Activated CD4-positive, alpha-beta T cell treated with anti-CD3 and anti-CD28 coated beads, Interleukin-10, Interleukin-2, amounts not matched to agents 100 ng/mL and 50 ng/mL, durations not matched to agents 16 hours and 8 hours (primary cell): Measurements from ENCODE around the gene TTLL1.
"Not testable (repeated sequence)": the region's sequence is repeated elsewhere in the genome, so short reads cannot be mapped to it uniquely, and the experiment has no call there.

Source experiments
- DNase-seq: peaks from one replicate; pipeline ENCODE4 v3.0.0-alpha.2; 2020

Gene TTLL1

DNA sequence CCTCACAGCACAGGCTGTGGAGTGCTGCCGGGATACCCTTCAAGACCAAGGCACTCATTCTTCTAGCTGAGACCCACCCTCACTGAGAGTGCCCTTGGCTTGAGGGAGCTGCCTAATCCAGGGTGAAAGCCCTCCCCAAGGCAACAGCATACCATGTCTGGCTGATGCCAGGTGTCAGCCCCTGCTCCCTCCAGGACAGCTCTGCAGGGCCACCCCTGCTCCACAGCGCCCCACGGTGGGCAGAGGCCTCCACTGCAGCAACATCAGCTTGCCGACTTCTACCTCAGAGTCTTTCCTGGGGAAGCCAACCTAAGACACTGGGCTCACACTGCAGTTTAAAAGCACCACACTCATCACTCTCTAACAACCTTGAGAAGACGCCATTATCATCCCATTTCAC is 29.0 kb downstream of the TTLL1 start:
- DNase-seq: peak; percentile 58

DNA sequence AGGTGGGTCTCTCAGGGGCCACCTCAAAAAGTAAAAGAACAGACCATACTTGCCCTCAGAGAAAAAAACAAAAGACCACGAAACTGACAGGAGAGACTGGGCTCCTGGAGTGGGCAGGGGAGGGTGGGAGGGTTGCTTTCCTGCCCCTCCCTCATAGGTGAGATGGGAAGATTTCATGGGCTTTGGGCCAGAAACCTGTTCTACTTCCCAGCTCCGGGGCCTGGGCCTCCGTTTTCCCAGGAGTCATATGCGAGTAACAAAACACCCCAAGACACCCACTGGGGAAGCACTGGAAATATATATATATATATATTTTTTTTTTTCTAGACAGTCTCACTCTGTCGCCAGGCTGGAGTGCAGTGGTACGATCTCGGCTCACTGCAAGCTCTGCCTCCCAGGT is 31.6 kb downstream of the TTLL1 start:
- DNase-seq: no peak

DNA sequence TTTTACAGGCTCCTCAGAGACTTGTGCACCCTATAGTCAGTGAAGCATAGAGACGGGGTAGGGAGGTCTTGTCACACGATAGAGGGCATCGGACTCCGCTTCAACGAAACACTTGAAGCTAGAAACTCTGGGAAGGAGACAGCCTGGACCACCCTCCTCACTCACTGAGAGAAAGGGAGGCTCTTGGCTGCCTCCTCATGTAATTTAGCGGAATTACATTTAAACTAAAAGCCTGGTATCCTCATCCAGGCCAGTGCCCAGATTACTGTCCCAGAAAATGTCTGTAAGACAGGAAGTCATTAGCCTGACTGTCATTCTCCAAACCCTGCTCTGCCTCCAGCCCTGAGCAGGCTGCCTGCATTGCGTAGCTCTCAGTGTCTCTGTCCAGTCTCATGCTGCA is 36.0 kb downstream of the TTLL1 start:
- no peak for DNase-seq

DNA sequence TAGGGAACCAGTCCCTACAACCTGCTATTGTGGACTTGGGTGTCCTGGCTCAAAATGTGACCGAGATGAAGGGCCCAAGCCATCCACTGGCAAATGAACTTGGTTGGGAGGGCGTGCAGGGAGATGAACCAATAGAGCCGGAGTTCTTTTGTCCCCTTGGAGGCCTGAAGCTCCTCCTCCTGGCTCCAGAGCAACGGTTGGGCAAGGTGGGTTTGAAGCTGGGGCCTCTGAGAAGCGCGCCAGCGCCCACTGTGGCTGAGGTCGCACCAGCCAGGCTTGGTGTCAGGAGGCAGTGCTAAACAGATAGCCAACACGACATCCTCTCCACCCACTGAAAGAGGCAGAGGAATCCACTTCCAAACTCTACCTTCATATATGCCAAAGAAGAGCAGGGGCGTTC is 38.2 kb downstream of the TTLL1 start:
- no peak for DNase-seq

DNA sequence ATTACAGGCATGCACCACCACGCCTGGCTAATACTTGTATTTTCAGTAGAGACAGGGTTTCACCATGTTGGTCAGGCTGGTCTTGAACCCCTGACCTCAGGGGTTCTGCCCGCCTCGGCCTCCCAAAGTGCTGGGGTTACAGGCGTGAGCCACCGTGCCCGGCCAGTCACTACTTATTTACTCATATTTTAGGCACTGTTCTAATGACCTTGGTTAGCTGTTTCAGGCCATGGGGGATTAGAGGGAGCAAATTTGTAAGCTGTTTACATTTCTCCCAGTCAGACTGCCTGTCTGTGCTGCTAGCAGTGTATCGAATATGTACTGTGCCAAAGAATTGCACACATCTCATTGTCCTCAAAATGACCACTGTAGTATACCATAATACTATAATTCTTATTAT is 41.6 kb downstream of the TTLL1 start:
- no peak for DNase-seq

DNA sequence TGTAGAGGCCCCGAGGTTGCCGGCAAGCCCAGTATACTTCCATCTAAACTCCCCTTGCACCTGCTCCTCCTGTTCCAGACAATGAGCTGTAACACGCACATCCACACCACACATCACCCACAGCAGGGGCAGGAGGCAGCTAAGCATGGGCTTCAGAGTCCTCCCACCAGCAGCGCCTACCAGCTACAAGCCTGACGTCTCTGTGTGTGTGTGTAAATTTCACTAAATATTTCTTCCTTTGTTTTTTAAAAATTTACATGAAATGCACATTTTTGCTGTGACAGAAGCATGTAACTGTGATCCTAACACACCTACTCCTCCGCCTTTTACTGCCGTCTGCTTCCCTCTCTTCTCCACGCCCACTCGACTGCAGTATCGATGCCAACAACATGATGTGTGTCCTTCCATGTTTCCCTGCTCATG is 44.9 kb downstream of the TTLL1 start:
- DNase-seq: no peak

DNA sequence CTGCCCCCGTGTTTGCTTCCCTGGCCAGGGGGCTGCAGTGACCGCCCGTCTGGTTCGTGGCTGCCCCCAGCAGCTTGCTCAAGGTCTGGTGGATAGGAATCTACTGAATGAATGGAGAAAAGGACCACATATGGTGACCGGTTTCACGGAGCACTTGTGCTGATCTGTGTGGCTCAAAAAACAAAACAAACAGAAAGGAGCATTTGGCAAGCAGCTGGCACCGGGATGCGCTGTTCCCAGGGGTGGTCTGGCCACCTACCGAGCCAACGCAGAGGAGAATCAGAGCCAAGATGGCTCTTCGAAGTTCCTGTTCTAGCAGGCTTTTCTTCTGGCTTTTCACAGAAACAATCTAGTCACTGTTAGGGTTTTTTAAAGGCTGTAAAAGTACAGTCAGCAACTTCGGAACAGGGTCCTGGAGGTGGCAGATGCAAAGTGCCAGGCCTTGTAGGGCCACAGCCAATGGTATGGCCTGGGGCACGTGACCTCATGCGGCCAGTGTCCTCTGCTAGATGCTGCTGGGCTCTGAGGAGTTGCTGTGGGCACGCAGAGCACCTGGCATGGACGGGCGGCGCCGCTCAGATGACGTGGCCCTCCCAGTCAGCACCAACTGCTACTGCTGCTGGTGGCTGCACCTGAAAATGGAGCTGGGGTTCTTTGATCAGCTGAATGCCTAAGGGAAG is 47.0 kb downstream of the TTLL1 start:
- DNase-seq: no peak

DNA sequence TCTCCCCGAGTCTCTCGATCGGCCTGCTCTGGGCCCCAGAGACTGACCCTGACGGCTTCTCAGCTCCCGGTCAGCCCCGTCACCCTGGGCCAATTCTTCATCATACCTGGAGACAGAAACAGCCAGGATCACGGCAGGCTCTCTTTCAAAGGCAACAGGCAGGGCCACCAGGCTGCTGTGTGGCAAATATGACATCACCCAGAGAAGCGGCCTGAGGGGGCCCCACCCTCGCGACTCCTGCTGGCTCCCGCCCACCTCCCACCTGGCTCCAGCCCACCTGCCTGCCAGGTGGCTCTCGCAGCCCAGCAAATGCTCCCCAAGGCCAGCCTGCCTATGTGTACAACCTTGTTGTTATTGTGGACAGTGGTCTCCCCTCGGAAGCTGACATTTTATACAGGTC is 49.4 kb downstream of the TTLL1 start:
- DNase-seq: no peak

DNA sequence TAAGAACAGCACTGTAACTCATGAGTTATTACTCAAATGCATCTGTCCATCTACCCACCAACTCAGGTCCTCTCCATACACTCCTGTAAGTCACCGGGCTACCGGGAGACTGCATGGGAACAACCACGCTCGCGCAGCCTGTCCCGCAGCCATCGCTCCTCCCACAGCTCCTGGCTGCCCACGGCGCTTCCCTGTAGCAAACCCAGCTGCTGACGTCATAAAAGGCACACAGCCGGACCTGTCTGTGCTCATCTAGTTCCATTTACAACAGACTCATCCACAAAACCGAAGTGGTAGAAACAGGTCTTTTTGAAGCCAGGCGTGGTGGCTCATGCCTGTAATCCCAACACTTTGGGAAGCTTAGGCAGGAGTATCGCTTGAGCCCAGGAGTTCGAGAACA is 50.9 kb downstream of the TTLL1 start:
- DNase-seq: no peak

DNA sequence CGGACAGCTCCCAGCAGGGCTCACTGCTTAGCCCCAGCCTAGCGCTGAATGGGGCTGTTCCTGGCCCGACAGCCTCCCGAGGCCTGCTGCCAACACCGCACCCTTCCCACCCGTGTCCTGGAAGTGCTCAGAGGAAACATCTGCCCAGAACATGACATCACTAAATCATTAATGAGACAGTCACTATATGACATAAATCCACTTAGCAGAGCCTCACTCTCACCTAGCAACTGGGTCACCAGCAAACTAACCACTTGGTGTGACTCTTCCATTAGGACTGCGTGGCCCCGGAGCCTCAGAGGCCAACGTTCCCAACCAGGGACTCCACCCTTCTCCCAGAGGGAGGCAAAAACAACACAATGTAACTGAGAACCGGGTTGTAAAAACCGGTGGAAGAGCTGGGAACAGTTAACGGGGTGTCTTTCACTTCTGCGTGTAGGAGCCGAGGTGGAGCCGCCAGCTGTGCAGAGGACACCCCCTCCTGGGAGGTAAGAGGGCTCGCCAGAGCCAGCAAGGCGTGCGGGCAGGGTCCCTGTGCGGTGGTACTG is 52.8 kb downstream of the TTLL1 start:
- no peak for DNase-seq

DNA sequence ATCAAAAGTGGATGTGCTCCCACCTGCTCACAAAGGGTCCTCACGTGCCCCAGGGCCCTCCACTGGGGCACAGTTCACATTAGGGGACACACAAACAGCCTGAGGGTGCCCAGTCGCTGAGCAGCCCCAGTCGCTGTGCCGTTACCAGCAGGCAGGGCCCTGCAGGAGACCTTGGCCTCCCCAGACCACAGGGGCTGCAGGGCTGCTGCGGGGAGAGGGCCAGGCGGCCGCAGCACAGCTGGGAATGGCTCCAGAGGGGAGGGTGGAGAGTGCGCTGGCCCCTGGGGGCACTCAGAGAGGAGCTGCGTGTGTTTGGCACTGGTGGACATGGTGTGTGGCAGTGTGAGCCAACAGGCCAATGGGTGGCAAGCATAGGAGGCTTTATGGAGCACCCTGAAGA is 53.9 kb downstream of the TTLL1 start:
- no peak for DNase-seq

DNA sequence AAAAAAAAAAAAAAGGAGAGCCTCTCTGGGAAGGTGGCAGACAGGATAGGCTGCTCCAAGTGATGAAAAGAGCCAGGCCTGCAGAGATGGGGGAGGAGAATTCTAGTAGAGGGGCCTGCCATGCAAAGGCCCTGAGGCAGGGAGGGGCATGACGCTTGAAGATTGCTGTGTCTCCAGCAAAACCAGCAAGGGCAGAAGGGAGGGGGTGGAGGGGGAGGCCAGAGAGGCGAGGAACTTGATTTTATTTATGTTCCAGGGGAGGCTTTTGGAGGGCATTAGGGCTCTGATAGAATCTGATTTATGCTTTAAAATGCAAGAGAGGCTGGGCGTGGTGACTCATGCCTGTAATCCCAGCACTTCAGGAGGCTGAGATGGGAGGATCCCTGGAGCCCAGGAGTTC is 57.6 kb downstream of the TTLL1 start:
- no peak for DNase-seq

DNA sequence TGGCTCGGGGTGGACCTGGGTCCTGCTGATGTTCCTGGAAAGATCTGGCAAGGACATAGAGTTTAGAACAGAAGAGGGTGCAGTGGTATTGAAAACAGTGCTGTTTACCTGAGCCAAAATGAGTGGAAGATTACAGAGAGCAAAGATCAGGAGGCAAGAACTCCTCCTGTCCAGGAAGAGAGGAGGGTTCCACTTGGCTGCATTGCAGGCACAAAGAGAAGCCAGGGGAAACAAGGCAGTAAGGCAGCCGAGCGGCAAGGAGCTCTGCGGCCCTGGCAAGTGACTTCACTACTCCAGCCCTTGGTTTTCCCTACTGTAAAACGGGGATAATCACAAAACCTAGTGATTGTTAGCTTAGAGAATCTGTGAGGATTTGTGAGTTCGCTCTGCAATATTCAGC is 70.6 kb downstream of the TTLL1 start:
- no peak for DNase-seq

DNA sequence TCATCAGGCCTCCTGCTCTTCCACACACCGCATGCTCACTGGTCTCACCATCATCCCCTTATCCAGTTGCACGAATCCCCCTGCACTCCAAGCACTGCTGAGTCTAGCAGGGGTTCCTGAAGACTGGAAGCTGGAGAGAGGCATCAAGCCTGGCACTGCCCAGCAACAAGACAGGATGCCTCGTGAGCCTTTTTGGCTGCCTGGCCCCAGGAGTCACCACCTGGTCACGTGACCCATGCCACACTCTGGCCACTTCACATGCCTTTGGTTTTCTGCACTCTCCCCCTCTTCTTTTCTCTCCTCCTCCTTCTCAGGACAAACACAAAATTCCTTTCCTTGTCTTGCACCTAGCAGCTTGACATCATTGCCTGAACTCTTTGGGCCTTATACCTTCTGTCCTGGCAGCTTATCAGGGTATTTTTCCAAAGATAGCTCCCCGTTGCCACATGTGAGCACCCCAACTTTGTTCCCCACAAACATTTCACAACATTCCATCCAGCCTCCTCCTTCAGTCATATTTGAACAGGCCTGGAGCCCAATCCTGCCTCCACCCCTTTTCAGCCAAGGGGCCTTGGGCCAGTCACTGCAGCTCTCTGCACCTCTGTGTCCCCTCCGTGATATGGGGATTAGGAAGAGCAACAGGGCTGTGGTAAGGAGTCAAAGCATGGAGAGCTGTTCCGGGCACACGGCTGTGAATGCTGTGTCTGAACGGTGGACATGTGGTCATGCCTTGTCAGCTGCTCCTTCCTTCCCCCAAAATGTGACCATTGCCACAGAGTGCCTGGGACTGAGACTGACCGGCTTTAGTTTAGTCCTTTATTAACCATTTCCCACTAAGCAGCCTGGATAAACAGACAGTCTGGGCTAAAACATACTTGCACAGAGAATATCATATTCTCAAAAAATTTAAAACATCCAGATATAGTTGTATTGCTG is 71.4 kb downstream of the TTLL1 start:
- DNase-seq: no peak

DNA sequence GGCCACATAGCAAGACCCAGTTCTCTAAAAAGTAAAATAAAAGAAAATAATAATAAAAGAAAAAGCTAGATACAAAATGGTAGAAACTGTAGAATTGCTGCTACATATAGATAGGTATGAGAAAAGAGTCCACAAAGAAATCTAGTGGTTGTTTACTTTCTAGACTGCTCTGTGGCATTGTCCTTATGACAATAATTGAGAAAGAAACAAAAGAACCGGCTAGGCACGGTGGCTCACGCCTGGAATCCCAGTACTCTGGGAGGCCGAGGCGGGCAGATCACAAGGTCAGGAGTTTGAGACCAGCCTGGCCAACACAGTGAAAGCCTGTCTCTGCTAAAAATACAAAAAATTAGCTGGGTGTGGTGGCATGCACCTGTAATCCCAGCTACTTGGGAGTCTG is 73.0 kb downstream of the TTLL1 start:
- DNase-seq: not testable (repeated sequence)

DNA sequence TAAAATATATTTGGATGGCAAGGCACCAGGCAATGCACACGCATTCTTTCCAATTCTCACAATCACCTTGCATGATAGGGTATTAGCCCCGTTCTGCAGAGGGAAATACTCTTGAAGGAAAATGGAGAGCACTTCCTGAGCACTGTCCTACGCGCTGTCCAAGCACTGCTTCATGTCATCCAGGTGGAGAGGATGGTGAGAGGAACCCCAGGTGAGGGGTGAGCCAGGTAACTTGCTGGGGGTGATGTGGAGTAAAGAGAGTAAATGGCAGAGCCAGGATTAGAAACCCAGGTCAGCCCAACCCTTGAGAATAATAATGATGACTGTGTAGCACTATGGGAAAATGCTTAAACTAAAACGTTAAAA is 73.5 kb downstream of the TTLL1 start:
- DNase-seq: no peak

DNA sequence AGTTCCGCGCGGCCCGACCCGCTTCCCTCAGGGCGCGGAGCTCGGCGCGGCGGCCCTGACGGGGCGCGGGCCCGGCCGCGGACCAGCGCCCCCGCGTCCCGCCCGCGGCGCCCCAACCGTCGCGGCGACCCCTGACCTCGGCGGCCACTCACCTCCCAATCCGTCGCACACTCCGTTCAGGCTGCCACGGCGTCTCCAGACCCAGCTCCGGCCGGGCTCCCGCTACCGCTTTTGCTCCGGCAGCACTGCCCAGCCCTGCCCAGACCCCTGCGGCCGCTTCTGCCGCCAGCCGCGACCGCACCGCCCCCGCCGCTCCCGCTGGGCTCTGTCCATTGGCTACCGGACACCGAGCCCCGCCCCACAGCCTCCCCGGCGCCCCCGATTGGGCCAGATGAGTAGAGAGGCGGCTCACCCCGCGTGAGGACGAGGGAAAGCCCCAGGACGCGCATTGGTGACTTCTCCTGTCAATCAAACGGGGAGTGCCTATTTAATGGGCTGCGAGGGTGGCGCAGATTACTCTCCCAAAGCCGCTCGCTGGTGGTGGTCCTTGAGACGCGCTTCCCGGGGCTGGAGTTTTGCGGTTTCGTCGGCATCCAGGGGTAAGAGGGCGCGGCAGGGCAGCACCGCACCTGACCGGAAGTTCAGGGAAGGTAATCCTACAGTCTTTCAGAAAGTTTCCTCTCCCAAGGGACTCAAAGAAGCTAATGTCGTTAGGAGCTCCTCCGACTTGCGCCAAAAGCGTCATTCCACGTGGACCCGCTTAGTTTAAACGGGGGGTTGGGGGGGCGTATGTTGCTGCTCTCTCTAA is 74.1 kb downstream of the TTLL1 start, which contains the start of gene PACSIN2:
Gene PACSIN2 (minus strand): TSS at position 281 of the 808 bp plus-strand sequence. CDS start 103,069 bp downstream, outside the sequence.
- DNase-seq: peak; percentile 99

DNA sequence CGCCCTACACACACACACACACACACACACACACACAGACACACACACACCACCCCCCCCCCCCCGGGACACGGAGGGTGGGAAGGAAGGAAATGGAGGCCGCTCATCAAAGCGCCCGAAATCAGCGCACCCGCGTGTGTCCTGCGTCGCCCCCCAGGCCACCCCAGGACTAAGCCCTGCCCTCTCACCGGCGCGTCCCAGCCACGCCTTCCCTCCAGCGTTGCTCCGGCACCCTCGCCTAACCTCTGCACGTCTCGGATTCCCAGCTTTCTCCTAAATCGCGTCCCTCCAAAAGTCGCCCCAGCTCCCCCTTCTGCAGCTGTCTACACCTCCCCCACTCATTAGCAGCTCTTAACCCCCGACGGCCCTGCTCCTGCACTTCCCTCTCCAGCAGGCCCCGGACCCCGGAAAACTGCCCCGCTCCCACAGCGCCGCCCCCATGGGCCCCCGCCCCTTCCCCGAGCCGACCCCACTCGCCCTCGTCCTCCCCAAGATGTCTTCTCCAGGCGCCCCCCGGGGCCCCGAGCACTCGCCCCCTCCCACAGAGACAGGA is 74.8 kb downstream of the TTLL1 start:
- peak; percentile 29 for DNase-seq

DNA sequence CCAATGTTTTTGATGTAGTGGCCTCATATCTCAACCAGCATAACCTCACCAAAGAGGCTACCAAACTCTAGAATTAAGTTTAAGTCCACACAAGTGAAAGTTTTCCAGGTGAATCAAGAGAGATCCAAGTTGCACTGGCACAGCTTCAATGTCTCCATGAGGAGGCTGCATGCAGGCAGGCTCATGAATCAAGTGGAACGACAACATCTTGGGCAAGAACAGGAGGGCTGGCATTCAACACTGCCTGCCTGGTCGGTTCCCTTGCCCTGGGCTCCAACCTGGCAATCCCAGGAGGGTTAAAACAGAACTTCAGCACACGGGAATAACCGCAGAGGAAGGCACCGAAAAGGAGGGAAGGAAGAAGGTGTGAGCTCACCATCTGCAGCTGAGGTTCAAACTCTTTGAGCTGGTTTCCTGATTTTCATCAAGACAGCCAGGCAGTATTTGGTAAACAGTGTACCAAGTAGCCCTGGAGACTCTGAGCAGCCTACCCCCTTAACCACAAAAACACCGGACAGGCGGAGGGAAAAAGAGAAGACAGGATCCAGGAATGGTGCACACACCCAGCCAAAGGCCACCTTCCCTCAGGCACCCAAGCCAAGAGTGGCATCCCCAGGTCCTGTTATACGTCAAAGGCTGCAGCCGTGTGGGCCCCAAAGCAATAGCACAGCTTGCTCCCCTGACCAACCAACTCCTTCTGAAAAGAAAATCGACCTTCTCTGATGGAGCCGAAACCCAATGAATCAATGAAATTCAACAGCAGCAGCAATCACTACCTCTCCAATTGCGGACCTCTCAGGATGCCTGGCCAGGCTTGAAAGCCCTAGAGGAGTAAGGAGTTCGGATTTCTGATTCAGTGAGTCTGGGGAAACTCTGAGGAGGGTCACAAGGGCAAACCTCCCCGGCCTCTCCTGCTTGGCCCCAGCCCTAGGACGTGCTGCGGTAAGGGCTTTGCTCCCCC is 75.6 kb downstream of the TTLL1 start:
- peak; percentile 18 for DNase-seq

DNA sequence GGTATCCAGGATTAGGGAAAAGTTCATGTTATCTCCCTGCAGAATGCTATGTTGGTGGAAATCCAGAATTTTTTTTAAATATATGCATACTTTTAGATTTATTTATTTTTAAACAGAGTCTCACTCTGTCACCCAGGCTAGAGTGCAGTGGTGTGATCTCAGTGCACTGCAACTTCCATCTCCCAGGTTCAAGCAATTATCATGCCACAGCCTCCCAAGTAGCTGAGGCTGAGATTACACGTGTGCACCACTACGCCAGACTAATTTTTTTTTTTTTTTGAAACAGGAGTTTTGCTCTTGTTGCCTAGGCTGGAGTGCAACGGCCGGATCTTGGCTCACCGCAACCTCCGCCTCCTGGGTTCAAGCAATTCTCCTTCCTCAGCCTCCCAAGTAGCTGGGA is 76.8 kb downstream of the TTLL1 start:
- DNase-seq: no peak

DNA sequence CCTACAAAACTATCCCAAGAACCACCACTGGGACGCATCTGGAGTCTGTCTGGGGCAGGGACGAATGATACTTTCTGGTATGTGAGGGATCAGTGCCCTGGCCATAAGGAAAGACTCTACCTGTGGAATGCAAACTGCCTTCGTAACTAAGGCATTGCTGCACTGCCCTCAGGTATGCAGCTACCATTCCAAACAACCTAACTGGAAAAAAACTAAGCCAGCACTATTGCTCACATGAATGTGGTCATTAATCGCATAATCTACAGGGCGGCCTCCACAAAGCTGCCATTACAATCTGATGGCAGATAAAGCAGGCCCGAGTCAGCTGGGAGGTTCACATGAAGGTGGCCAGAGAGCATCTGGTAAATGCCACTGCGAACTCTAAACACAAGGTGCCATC is 78.1 kb downstream of the TTLL1 start:
- no peak for DNase-seq

DNA sequence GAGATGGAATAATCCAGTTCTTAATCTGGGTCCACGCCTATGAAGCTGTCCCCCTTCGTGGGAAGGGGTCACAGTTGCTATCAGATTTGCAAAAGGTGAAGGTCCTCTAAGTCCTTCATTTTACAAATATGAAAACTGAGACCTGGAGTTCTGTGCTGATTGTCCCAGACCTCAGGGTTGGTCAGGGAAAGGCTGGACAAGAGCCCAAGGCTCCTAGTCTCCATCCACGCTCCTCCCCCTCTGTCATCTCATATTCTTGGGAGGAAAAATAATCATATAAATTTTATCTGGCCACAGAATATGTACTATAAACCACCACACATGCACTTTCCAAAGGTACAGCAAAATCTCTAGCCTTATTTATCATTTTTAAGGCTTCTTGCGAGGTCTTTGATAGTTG is 79.7 kb downstream of the TTLL1 start:
- no peak for DNase-seq
